Tibial artery (tissue), 4 donors: Measurements from ENCODE around the gene MXD4.

Experiments used
- DNase-seq, 2 donors: peaks; one replicate each; pipeline ENCODE4 v3.0.0-alpha.2; 2019
- H3K27ac ChIP-seq, 2 donors: fragments of 200-600 bp; sonication (generic) in 1 of 2; 1 replicate in 1 of 2; 2 replicates in 1 of 2; pipeline ENCODE4 v1.5.1; 2018 to 2019; ENCODE audit warnings: mild to moderate bottlenecking in 1 of 2
- H3K27me3 ChIP-seq, 2 donors: fragments of 200-600 bp; sonication (generic) in 1 of 2; one replicate each; pipeline versions ENCODE4 v1.5.1 to v1.6.0; 2016 to 2019
- H3K36me3 ChIP-seq, 3 donors: fragments of 200-600 bp; sonication (generic) in 2 of 3; one replicate each; pipeline ENCODE4 v1.5.1; 2016 to 2019; ENCODE audit warnings: mild to moderate bottlenecking in 2 of 3
- H3K4me1 ChIP-seq, 4 donors: fragments of 200-600 bp; sonication (generic) in 2 of 4; 1 replicate in 3 of 4; 2 replicates in 1 of 4; pipeline ENCODE4 v1.5.1; 2016 to 2019
- H3K4me3 ChIP-seq, 2 donors: fragments of 200-600 bp; sonication (generic) in 1 of 2; 1 replicate in 1 of 2; 2 replicates in 1 of 2; pipeline ENCODE4 v1.5.1; 2018 to 2019; ENCODE audit warnings: mild to moderate bottlenecking in 2 of 2
- H3K9me3 ChIP-seq, 3 donors: fragments of 200-600 bp; sonication (generic) in 1 of 3; one replicate each; pipeline ENCODE4 v1.5.1; 2016 to 2019
- intact Hi-C: fragments of 100-400 bp; cut with DNase I; formaldehyde crosslinking; loops from one replicate; pipeline ENCODE4 v1.15.0; 2023; ENCODE audit warnings: low total_unique reads
- TF ChIP-seq, protein P1 (sequence below), 2 experiments: fragments of 200-600 bp in 1 of 2; fragments of 450-650 bp in 1 of 2; IDR thresholded peaks; one replicate each; pipeline ENCODE4 v1.5.1; 2017 to 2019; ENCODE audit warnings: antibody characterized with exemption in 2 of 2, mild to moderate bottlenecking in 1 of 2, moderate library complexity in 1 of 2

MXD4 gene

DNA sequence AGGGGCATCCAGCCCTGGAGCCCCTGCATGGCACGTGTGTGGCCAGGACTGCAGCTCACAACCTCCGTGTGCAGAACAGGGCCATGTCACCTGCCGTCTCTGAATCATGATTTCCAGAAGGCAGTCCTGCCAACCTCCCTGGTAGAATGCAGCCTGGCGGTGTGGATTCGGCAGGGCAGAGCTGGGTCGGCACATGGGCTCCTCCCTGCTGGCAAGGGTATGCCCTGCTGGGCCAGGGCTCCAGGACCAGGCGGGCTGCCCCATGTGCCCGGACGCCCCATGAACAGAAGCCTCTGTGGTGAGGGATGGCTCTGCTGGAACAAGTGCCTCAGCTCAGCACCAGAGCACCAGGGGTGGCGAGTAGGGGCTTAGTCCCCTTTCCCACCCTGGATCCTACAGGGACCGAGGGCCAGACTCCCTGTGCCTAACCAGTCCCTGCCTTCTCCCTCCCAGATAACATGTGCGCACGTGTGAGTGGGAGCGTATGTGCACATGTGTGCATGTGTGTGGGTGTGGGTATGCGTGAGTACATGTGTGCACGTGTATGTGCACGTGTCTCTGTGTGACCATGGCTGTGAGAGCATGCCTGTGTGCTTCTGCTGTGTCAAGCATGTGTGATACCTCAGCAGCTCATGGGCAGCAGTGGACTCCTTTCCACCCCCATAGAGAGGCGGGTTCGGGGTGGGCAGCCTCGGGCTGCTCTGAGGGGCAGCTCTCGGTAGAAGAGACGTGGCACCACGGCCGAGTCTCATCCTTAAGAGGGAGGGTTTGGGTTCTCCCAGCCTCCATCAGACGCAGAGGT lies 10.3 kb upstream of the MXD4 start:
- no peak overlapping the region for H3K27ac ChIP-seq
- H3K4me1 ChIP-seq, result peaks cover 0 to 4% (median 0%) of the 10 kb centered on the region in 4 donors
- intact Hi-C loops, result no loop called here
- H3K27me3 ChIP-seq, result no peaks in the 10 kb centered on the region
- H3K4me3 ChIP-seq, result no peak overlapping the region
- H3K9me3 ChIP-seq, result no peaks in the 10 kb centered on the region
- TF ChIP-seq, protein P1, sequence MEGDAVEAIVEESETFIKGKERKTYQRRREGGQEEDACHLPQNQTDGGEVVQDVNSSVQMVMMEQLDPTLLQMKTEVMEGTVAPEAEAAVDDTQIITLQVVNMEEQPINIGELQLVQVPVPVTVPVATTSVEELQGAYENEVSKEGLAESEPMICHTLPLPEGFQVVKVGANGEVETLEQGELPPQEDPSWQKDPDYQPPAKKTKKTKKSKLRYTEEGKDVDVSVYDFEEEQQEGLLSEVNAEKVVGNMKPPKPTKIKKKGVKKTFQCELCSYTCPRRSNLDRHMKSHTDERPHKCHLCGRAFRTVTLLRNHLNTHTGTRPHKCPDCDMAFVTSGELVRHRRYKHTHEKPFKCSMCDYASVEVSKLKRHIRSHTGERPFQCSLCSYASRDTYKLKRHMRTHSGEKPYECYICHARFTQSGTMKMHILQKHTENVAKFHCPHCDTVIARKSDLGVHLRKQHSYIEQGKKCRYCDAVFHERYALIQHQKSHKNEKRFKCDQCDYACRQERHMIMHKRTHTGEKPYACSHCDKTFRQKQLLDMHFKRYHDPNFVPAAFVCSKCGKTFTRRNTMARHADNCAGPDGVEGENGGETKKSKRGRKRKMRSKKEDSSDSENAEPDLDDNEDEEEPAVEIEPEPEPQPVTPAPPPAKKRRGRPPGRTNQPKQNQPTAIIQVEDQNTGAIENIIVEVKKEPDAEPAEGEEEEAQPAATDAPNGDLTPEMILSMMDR (IDR thresholded peaks at IDR 0.05), result no peak
- no peak for DNase-seq
- peaks cover 0 to 15% (median 0%) of the 10 kb centered on the region in 3 donors for H3K36me3 ChIP-seq

DNA sequence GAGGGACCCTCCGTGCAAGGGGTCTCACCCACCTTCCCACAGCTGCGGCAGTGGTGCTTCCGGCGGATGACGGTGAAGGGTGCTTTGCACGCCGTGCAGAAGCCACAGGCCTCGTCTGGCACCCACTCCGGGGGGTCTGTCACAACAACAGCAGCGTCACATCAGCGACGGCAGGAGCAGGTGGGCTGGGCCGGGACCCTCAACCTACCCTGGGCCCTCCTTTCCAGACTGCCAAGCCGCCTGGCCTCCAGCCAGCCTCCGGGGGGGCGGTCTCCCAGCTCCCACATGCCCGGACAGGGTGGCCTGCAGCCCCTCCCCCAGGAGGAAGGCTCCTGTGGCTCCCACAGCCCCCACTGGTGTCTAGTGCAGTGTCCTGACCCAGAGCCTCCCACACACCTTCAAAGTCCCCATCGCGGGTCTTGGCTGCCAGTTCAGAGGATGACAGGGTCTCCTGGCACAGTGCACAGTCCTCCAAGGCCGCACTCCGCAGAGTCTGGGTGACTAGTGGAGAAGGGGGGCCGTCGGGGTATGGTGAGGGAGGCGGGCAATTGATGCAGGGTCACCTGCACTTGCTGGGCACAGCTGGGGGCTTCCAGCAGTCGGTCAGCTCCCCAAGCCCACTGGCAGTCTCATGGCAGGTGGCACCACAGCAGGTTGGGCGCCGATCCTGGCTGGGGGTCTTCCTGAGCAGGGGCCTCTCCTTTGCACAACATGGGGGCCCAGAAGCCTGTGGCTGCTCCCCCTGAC lies 9.5 kb upstream of the MXD4 start:
- Histone ChIP-seq H3K36me3 (peaks cover 0 to 15% (median 0%) of the 10 kb centered on the region in 3 donors), H3K4me1 (peaks cover 0 to 10% (median 4%) of the 10 kb centered on the region in 4 donors), H3K9me3 (no peaks in the 10 kb centered on the region), H3K27me3 (no peaks in the 10 kb centered on the region), H3K4me3 (no peak overlapping the region), H3K27ac (no peak overlapping the region)
- DNase-seq, result no peak
- TF ChIP-seq, protein P1 (IDR thresholded peaks at IDR 0.05), result no peak
- intact Hi-C loops, result no loop called here

DNA sequence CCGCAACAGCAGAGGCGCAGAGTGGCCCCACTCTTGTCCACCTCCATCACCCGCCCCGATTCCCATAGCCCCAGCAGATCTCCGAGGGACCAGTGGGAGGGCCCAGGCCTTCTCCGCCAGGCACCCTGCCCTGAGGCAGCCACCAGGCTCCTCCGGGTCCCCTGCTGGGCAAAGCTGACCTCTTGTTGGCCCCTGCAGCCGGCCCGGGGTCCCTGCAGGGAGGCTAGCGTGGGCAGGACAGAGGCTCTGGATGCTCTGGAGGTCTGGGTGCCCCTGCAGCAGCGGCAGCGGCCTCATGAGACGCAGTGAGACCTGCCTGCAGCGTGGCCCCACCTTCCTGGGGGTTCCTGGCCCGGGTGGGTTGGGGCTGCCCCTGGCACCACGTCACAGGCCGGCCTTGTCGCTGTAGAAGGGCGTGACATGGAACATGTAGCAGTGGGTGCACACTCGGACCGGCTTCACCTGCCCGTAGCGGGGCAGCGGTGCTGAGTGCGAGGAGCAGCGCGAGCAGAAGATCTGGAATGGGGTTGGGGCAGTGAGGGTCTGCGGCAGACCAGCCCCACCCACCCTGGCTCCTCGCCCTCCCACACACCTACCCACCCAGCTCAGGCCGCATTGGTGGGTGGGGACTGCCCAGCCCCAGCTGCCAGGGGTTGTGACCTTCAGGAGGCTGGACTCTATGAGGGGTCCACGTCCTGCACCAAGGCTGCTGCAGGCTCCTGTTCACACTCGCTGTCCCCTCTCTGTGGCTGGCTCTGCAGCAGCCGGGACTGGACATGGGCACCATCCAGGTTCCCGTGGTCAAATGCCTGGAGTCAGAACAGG lies 8.6 kb upstream of the MXD4 start:
- no peak overlapping the region for H3K27ac ChIP-seq
- intact Hi-C loops, result no loop called here
- TF ChIP-seq, protein P1 (IDR thresholded peaks at IDR 0.05), result no peak
- DNase-seq, result no peak
- no peak overlapping the region for H3K4me3 ChIP-seq
- no peaks in the 10 kb centered on the region for H3K27me3 ChIP-seq
- peaks cover 0 to 15% (median 0%) of the 10 kb centered on the region in 3 donors for H3K36me3 ChIP-seq
- H3K9me3 ChIP-seq, result no peaks in the 10 kb centered on the region
- H3K4me1 ChIP-seq, result peaks cover 0 to 19% (median 13%) of the 10 kb centered on the region in 4 donors

DNA sequence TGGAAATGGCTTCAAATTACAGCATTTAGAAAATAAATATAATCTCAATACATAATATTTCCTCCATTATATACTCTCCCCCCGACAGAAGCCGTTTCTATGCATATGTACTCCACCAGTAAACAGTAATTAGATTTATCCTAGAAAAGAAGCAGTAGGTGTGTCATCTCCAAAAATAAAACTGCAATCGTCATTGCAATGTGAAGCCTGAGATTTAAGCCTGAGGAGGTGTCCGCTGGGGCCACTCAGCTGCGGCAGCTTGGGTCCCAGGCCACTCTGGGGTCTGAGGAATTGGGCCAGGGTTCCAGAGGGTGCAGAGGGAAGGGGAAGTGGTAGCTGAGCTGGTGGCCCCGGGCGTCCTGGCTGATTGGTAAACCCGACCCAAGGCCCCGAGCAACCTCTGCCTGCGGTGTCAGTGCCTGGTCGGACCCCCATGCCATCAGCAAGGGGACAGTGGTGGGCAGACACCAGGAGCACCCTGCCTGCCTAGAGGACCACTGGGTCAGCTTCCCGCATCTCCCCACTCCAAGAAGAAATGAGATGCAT lies 7.8 kb upstream of the MXD4 start:
- DNase-seq, result no peak
- TF ChIP-seq, protein P1 (IDR thresholded peaks at IDR 0.05), result no peak
- no peaks in the 10 kb centered on the region for H3K9me3 ChIP-seq

DNA sequence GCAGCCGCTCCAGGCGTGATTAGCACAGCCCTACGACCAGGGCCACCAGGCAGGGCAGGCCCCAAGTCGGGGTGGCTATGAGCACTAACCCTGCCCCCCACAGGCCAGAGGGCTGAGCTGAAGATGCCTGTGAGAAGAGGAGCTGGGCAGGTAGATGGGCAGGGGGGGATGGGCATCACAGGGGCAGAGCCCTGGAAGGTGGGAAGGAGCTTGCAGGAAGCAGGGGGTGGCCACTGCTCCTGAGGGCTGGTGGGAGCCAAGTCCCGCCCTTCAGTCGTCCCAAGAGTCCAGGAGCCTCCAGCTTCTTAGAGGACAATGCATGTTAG lies 7.3 kb upstream of the MXD4 start:
- Histone ChIP-seq H3K4me3 (no peak overlapping the region), H3K27ac (no peak overlapping the region), H3K36me3 (peaks cover 0 to 15% (median 0%) of the 10 kb centered on the region in 3 donors), H3K9me3 (no peaks in the 10 kb centered on the region), H3K4me1 (peaks cover 0 to 27% (median 15%) of the 10 kb centered on the region in 4 donors), H3K27me3 (no peaks in the 10 kb centered on the region)
- TF ChIP-seq, protein P1 (IDR thresholded peaks at IDR 0.05), result no peak
- intact Hi-C loops, result loop anchor here (10.0 kb wide), 1 partner anchor 264 kb away; the partner anchor contains the start of gene NELFA
- no peak for DNase-seq

More for the DNA sequence above, 7.8 kb upstream of the MXD4 start:
- H3K4me3 ChIP-seq, result no peak overlapping the region
- H3K27me3 ChIP-seq, result no peaks in the 10 kb centered on the region
- peaks cover 0 to 27% (median 15%) of the 10 kb centered on the region in 4 donors for H3K4me1 ChIP-seq
- intact Hi-C loops, result loop anchor here (10.0 kb wide), 1 partner anchor 265 kb away; the partner anchor contains the start of gene NELFA
- no peak overlapping the region for H3K27ac ChIP-seq
- peaks cover 0 to 15% (median 0%) of the 10 kb centered on the region in 3 donors for H3K36me3 ChIP-seq
